NCI-H2227 (cell line): Measurements from ENCODE around the gene PLEKHA5.
A peak's percentile ranks its signal among the peaks of the same experiment; 100 is the strongest.
"Not testable (repeated sequence)": the region's sequence is repeated elsewhere in the genome, so short reads cannot be mapped to it uniquely, and the experiment has no call there.

Source experiments
- DNase-seq: peaks from one replicate; lab custom pipeline; 2025; ENCODE audit not compliant: unreplicated experiment; lab: John Stamatoyannopoulos, UW

PLEKHA5 gene

DNA sequence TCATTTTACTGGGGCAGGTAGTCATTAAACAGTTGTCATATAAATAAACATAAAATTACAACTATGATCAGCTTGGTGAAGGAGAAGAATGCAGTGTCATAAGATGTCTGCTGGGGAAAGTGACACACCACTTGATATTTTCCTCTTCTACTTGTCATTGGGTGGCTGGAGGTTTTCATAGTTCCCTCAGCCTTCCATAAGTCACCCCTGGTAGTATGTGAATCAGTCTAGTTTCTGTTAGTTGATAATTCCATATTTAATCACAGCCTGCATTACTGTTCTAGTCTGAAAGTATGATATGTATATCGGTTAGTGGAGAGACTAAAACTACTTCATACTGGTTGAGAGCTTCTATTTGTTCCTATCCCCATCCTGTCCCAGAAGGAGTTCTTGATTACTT is 38.2 kb downstream of the PLEKHA5 start:
- DNase-seq = no peak

DNA sequence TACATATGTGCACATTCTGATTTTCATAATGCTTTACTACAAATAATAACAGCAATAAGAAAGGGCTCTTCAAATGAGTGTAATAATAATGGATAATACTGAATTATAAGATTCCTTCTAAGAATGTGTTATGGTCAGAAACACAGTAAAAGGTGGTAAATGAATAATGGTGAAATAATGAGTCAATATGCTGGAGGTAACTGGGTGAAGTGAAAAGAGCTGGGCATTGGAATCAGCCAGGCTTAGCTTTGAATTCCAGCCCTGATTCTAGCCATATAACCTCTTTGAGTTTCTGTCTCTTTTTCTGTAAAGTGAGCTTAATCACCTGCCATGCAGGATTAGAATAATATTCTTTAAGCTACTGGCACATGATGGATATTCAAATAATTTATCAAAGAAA is 39.1 kb downstream of the PLEKHA5 start:
- DNase-seq = no peak

GRCh38 chr12:19169222-19169621 is 39.7 kb downstream of the PLEKHA5 start:
- no peak for DNase-seq

- DNase-seq = not testable (repeated sequence)
Measured at GRCh38 chr12:19170286-19170685, 40.8 kb downstream of the PLEKHA5 start.

DNA sequence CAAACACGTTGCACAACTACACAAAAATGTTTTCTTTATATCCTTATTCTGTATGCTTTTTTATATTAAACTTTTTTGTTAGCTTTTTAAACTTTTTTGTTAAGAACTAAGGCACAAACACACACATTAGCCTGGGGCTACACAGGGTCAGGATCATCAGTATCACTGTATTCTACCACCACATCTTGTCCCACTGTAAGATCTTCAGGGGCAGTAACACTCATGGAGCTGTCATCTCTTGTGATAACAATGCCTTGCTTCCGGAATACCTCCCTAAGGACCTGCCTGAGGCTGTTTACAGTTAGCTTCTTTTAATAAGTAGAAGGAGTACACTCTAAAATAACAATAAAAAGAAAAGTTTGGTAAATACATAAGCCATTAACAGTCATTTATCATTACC is 42.2 kb downstream of the PLEKHA5 start:
- DNase-seq = no peak

GRCh38 chr12:19177754-19178153 is 48.2 kb downstream of the PLEKHA5 start:
- no peak for DNase-seq

GRCh38 chr12:19179986-19180385 is 50.5 kb downstream of the PLEKHA5 start:
- no peak for DNase-seq

DNA sequence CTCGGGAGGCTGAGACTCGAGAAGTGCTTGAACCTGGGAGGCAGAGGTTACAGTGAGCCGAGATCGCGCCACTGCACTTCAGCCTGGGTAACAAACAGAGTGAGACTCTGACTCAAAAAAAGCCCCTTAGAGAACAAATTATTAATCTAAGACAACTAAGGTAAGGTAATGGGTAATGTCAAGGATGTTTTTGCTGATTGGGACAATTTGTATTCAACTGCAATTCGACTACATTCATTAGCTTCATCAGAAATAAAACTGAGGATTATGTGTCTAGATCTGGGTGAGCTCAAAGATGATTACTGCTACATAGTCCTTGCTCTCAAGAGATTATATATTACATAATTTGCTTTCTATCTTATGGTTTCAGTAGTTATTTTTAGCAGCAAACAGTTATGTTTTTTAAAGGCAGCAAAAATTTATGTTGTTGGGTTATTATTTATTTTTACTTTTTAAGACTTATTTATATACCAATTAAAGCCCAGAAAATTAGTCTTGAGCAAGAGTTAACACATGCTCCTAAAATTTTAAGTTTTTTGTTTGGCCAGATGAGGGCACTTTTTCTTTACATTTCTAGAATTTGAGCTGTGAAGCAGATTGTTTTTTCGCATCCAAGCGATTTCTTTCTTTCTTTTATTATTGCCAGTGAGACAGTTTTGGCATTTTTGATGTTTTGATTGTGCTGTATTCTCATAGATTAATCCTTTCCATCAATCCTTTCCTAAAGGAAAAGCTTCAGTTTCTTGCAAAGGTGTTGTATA is 52.3 kb downstream of the PLEKHA5 start:
- no peak for DNase-seq

DNA sequence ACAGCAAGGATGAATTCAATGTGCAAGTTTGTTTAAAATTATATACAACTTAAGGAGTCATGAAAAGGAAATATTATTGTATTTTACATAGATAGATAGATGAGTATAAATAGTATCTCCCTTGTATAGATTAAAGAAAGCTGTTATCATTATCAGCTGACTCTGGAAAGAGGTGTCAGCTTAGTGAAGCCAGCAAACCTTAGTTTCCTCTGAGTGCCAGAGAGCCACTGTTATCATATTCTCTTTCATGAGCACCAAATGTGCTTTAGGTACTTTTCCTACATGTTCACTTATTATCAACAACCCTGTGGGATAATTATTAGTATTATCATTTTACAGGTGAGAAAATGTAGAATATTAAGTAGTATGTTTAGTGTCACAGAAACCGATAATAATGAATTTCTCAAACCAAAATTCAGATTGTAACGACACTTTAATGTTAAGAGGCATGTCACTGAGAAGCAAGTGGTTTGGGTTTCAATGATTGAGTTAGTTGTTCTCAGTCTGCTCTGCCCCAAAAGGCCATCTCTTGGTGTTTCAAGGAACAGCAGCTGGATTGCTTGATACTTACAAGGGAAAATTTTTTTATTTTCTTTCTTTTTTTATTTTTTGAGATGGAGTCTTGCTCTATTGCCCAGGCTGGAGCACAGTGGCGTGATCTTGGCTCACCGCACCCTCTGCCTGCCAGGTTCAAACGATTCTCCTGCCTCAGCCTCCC is 53.7 kb downstream of the PLEKHA5 start:
- no peak for DNase-seq

DNA sequence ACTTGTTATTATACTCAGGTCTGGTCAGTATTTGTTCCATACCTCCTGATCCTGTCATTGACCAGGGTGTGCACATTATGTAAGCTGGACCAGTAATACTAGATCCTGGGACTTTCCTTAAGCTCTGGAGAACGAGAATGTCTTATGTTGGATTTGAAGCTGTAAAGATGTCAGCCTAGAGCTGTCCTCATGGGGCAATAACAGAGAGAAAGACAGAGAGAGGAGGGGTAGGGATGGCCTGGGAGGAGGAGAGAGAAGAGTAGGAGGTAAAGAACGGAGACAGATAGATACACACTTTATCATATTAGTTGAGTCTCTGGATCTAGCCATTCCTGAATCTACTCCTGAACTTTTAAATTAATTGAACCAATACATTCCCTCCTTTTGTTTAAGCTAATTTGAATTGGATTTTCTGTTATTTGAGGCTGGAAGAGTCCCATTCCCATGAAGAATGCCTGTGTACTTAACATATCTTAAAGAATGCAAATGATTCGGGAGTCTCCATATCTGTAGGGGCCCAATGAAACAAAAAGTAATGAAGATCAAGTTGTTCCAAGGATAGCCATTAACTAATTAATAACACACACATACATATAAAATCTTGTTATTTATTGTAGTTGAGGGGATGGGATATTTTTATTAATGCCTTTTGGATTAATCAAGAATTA is 55.9 kb downstream of the PLEKHA5 start:
- no peak for DNase-seq

DNA sequence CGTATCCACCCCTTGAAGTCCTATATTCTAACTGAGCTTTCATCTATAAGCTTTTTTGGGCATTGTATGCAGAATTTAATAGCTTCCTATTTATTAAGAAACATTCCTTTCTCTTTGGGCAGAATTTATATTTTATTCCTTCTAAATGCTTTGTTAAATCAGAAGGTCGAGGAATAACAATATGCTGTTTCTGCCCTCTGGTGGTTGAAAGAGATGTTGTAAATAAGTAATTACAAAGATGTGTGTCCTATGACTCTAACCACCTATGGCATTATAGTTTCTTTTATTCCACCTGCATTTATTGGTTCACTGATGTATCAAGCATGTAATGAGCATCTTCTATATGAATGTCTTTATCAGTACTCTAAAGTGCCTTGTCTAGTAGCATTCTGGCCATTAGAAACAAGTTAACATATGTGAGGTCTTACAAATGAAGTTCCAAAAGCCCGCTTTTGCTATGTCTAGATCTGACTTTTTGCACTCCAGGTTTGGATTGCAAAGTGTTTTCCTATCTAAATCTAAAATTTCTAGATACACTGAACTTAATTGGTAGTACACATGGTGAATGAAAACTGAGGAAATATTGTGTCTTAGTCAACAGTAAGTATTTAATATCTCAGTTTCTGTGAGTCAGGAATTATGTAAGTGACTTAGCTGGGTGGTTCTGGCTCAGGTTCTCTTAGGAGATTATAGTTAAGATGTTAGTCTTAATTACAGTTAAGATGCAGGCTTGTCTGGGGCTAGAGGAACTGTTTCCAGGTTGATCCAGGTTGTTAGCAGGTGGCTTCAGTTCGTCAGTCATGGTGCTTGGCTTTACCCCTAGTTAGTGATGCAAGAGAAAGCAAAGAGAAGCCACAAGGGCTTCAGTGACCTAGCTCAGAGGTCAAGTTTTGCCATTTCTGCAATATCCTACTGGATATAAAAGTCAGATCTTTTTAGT is 57.5 kb downstream of the PLEKHA5 start:
- peak; percentile 39 for DNase-seq

GRCh38 chr12:19189522-19189921 is 60.0 kb downstream of the PLEKHA5 start:
- DNase-seq = no peak

- DNase-seq = no peak
Measured at GRCh38 chr12:19190292-19191031, 60.9 kb downstream of the PLEKHA5 start.

GRCh38 chr12:19191089-19191488 is 61.6 kb downstream of the PLEKHA5 start:
- DNase-seq = no peak

DNA sequence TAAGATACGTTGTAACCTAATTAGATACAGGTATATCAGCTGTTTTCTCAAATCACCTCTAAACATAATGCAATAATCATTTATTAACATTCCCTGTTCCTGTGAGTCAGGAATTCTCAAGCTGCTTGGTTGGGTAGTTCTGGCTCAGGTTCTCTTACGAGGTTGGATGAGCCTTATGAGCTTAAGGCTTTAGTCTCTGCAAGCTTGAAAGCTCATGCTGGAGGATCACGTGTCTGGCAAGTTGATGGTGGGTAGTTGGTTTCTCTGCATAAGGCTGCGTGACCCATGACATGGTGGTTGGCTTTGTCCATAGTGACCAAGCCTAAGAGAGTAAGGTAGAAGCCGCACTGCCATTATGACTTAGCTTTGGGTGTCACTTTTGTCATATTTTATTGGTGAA is 62.0 kb downstream of the PLEKHA5 start:
- DNase-seq = no peak

- DNase-seq = no peak
Measured at GRCh38 chr12:19192710-19193109, 63.2 kb downstream of the PLEKHA5 start.

DNA sequence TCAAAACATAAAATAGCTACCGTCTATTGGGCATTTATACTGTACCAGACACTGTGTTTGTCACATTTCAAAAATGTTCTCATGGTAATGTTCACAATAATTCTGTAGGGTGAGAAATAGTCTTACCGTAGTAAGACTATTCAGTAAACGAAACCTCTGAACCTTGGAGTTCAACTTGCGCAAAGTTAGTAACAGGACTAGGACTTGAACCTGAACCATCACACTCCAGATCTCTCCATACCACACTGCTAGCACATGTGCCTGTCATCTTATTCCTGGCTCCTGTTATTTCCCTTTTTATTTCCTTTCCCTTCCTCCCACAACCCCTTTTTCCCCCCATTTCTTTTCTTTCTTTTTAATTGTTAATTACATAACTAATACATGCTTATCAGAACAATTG is 65.4 kb downstream of the PLEKHA5 start:
- DNase-seq = no peak

DNA sequence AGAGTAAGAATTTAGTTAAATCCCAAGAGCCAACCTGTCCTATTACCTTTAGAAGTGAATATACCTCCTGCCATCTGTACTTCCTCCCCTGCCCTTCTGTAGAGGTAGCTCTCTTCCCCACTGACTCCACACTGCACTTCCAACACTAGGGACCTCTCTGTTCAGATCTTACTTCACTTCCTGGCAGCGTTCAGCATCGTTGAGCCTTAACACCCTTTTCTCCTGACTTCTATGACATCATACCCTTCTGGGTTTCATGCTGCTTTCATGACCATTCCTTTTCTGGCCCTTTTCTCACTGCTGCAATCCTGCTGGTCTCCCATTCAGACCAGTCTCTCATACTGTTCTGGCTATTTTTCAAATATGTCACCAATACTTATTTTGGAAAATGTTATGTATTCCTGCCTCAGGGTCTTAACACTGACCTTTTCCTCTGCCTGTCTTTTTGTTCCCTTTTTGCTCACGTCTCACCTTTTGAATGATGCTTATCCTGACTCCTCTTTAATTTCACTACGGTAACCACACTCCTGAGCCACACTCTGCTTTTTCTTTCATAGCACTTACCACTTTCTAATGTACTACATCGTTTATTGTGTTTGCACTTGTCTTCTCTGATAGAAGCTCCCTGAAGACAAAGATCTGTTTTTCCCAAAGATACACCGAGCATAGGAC is 67.6 kb downstream of the PLEKHA5 start:
- no peak for DNase-seq

- DNase-seq = no peak
Measured at GRCh38 chr12:19198272-19198671, 68.7 kb downstream of the PLEKHA5 start.

DNA sequence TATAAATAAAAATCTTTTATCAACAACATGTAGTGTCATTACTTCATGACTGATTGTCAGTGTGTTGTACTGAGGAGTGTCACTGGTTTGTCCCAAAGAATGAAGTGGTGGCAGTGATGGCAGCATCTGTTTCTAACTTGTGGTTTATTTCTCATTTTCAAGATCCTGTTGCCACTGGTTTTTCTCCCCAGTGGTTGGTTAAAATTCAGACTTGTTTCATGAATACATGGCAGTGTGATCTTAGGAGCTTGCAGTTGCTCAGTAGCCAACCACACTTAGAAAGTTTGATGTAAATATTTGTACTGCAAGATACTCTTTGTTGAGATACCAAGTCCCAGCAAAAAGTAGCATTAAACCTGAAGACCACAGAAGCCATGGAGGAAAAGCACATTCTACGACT is 69.8 kb downstream of the PLEKHA5 start:
- DNase-seq = no peak
